ENCODE measurements around the gene IDH1.
A peak's percentile ranks its signal among the peaks of the same experiment; 100 is the strongest.
"Not testable (repeated sequence)": the region's sequence is repeated elsewhere in the genome, so short reads cannot be mapped to it uniquely, and the experiment has no call there.

IDH1 gene

DNA sequence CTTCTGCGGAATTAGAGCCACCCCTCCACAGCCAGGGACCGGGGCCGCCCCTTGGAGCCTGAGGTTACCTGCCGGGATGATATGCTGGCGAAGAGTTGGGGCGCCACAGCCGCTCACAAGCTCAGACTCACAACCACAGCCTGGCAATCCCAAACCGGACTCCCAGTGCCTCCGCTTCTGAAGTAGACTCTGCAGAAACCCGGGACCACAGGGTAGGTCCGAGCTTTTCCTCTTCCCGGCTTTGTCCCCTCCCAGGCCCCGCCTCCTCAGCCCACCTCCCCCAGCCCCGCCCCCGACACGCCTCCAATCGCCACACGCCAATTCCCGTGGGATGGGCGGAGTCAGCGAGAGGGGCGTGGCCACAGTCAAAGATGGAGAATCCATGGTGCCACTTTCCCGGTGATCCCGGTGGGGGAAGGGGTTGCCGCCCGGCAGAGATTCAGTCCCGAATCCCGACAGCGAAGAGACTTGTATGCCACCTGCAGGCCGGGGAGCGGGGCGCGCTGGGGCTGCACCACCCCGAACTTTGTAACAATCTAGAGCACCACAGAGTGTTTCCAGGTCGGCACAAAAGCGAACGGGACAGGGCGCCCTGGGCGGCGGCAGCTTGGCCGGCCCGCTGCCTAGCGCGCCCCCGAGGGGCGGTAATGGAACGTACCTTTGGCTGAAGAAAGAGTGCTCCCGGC is at the start of gene IDH1:
Gene IDH1, minus strand, starts transcription at position 201 of the 686 bp plus-strand sequence. CDS start 3,520 bp downstream, outside the sequence.
- peak; percentile 93 for DNase-seq

- DNase-seq: no peak
Measured at GRCh38 chr2:208304157-208304556, 49.3 kb upstream of the IDH1 start.

GRCh38 chr2:208300847-208301618 is 46.2 kb upstream of the IDH1 start:
- no peak for DNase-seq

GRCh38 chr2:208297961-208298360 is 43.1 kb upstream of the IDH1 start:
- no peak for DNase-seq

GRCh38 chr2:208296610-208297009 is 41.7 kb upstream of the IDH1 start:
- DNase-seq: no peak

GRCh38 chr2:208295834-208296233 is 41.0 kb upstream of the IDH1 start:
- DNase-seq: no peak

- DNase-seq: no peak
Measured at GRCh38 chr2:208294482-208295024, 39.7 kb upstream of the IDH1 start.

DNA sequence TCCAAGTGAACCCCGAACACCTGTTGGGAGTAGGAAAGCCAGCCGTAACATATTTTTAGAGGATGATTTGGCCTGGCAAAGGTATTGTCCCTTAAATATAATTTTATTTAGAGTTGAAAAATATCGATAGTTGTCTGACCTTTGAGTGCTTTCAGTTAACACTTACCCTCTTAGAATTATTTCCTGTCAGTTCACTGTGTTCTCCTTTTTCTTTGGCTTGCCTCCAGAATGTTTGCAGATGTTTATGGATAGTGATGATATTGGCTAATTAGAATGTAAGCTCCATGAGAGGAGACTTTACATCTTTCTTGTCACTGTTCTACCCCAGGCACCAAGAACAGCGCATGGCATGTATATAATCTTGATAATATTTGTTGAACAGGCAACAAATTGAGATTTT is 31.0 kb upstream of the IDH1 start:
- DNase-seq: no peak

DNA sequence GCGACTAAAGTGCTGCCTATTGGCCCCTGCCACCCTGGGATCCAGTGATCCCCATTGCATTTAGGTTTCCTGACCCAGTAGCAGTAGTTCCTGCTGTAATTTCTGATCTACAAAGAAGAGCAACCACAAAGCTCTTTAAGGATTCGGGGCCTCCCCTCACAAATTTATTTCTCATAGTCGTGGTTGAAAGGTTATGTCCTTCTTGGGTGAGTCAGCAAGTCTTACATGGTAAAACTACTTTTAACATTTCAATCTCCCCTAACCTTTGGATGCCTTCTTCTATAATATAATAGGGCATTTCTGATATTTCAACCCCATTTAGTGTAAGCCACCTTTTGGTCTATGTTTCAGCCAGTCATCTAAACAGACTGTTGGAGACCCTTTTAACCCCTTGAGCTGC is 26.1 kb upstream of the IDH1 start:
- DNase-seq: no peak

DNA sequence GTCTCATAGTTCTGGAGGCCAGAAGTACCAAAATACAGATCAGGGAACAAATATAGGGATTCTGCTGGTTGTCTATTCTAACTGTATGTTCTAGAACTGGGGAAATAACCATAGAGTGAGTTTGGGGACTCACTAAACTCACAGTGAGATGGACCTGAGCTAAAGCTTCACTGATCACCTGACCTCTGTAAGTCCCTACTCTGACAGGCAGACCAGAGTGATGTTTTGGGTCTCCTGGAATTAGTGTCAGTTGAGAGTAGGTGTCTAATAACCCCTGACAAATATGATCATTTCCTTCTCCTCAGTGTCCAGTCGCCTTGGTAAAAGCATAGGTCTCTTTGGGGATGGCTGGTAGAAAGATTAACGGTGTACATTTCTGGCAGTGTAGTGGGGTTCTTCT is 25.4 kb upstream of the IDH1 start:
- DNase-seq: no peak

DNA sequence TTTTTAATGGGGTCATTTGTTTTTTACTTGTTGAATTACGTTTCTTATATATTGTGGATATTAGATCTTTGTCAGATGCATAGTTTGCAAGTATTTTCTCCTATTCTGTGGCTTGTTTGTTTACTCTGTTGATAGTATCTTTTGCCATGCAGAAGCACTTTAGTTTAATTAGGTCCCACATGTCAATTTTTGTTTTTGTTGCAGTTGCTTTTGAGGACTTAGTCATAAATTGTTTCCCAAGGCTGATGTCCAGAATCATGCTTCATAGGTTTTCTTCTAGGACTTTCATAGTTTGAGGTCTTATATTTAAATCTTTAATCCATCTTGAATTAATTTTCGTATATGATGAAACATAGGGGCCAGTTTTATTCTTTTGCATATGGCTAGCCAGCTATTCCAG is 24.4 kb upstream of the IDH1 start:
- no peak for DNase-seq

DNA sequence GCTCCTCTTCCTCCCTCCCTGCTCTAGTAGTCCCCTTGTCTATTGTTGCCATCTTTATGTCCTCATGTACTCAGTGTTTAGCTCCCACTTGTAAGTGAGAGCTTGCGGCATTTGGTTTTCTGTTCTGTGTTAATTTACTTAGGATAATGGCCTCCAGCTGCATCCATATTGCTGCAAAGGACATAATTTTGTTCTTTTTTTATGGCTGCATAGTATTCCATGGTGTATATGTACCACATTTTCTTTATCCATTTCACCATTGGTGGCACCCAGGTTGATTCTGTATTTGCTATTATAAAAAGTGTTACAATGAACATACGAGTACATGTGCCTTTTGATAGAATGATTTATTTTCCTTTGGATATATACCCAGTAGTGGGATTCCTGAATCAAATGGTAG is 23.7 kb upstream of the IDH1 start:
- no peak for DNase-seq

DNA sequence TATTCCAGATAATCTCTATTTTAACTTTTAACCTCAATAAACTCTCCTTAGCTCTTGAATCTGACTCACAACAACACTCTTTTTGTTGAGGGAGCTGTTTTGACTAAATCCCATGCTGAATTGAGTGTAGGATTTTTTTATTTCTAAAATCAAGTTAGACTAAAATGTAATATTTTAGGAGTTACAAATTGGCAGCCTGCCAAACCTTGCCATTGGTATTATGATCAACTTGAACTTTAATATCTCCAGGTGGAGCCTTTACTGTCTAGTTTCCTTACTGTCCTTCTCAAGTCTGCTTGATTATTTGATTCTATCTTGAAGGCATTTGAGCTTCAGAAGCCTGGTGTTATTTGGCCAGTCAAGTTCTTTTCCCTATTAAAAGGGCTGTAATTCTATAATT is 19.9 kb upstream of the IDH1 start:
- no peak for DNase-seq

- no peak for DNase-seq
Measured at GRCh38 chr2:208269091-208269490, 14.2 kb upstream of the IDH1 start.

- no peak for DNase-seq
Measured at GRCh38 chr2:208268156-208268952, 13.5 kb upstream of the IDH1 start.

- not testable (repeated sequence) for DNase-seq
Measured at GRCh38 chr2:208267526-208267925, 12.7 kb upstream of the IDH1 start.

- DNase-seq: no peak
Measured at GRCh38 chr2:208266936-208267335, 12.1 kb upstream of the IDH1 start.

DNA sequence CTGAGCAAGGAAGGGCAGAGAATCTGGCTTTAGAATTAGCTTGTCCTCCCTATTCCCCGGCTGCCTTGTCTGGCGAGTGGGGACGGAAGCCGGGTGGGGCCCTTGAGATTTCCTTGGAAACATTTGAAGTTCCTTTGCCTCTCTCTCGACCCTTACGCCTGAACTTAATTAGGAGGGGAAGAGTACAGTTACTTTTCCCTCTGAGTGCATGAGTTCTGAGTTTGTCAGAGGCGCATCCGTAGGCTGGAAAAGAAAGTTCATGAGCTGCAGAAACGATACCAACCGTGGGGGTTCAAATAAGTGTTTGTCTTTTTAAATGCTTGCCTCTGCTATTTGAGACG is 11.7 kb upstream of the IDH1 start:
- DNase-seq: peak; percentile 8

DNA sequence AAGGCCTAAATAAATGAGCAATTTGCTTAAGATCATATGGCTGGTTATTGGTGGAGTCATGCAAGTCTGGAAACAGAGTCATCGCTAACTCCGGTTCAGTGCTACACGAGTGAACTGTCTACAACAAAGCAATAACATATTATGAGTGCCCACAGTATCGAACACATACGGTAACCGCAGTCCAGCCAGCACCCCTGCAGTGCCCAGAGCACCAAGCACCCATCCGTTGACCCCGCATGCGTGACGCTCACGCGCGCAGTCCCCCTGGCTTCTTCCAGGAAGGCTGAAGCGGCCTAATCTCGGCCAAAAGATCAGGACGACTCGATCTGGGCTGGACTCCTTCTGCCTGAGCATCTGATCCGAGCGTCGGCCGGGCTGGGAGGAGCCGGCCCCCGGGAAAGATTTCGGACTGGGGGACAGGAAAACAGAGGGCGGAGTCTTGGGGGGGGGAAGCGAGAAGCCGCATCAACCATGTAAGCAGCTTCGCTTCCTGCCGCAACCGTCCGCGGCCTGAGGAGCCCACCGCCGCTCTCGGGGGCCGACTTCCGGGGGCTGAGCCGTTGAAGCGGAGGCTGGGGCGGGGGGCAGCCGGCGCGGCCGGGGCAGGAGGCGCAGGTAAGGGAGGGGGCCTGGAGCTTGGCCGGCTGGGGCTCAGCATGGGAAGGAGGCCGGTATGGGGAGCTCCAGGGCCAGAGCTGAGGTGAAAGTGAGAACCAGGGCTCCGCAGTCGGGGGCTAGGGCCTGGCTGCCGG is 11.1 kb upstream of the IDH1 start, which contains the start of gene PIKFYVE:
Gene PIKFYVE, plus strand, starts transcription at position 455 of the 752 bp plus-strand sequence. CDS start 5,265 bp downstream, outside the sequence.
- DNase-seq: peak; percentile 94

GRCh38 chr2:208265371-208265800 is 10.5 kb upstream of the IDH1 start:
- no peak for DNase-seq

GRCh38 chr2:208256849-208257813 is 2.3 kb upstream of the IDH1 start:
- not testable (repeated sequence) for DNase-seq

Measured in amniotic stem cell (primary cell).